Inferior parietal cortex (tissue), 1 donor: ENCODE measurements around the gene IGFBP3.
A peak's percentile ranks its signal among the peaks of the same experiment; 100 is the strongest.
"Not testable (repeated sequence)": the region's sequence is repeated elsewhere in the genome, so short reads cannot be mapped to it uniquely, and the experiment has no call there.

Experiments
- DNase-seq: peaks from one replicate; pipeline ENCODE4 v3.0.0-alpha.2; 2016; ENCODE audit errors: extremely low spot score

Gene IGFBP3

GRCh38 chr7:45920502-45921380 lies at the start of gene IGFBP3:
Gene IGFBP3 (minus strand): TSS chr7:45921272. CDS start chr7:45921140, 132 bp downstream.
- DNase-seq: peak; percentile 22

GRCh38 chr7:45970454-45970853 lies 49.4 kb upstream of the IGFBP3 start:
- DNase-seq: no peak

- DNase-seq: no peak
Observed at GRCh38 chr7:45969940-45970339, 48.9 kb upstream of the IGFBP3 start.

GRCh38 chr7:45968856-45969541 lies 47.9 kb upstream of the IGFBP3 start:
- DNase-seq: no peak

- DNase-seq: no peak
Observed at GRCh38 chr7:45968312-45968711, 47.2 kb upstream of the IGFBP3 start.

GRCh38 chr7:45967591-45968157 lies 46.6 kb upstream of the IGFBP3 start:
- no peak for DNase-seq

- no peak for DNase-seq
Observed at GRCh38 chr7:45962861-45963260, 41.8 kb upstream of the IGFBP3 start.

GRCh38 chr7:45957721-45958120 lies 36.6 kb upstream of the IGFBP3 start:
- no peak for DNase-seq

- no peak for DNase-seq
Observed at GRCh38 chr7:45955286-45955685, 34.2 kb upstream of the IGFBP3 start.

GRCh38 chr7:45953055-45953454 lies 32.0 kb upstream of the IGFBP3 start:
- not testable (repeated sequence) for DNase-seq

- DNase-seq: no peak
Observed at GRCh38 chr7:45944058-45944457, 23.0 kb upstream of the IGFBP3 start.

GRCh38 chr7:45940939-45941338 lies 19.9 kb upstream of the IGFBP3 start:
- no peak for DNase-seq

- DNase-seq: not testable (repeated sequence)
Observed at GRCh38 chr7:45940237-45940781, 19.2 kb upstream of the IGFBP3 start.

GRCh38 chr7:45939574-45939973 lies 18.5 kb upstream of the IGFBP3 start:
- DNase-seq: no peak

GRCh38 chr7:45938626-45939302 lies 17.7 kb upstream of the IGFBP3 start:
- DNase-seq: no peak

GRCh38 chr7:45937862-45938261 lies 16.8 kb upstream of the IGFBP3 start:
- no peak for DNase-seq

- no peak for DNase-seq
Observed at GRCh38 chr7:45937301-45937700, 16.2 kb upstream of the IGFBP3 start.

- no peak for DNase-seq
Observed at GRCh38 chr7:45930967-45931366, 9.9 kb upstream of the IGFBP3 start.

GRCh38 chr7:45927721-45928120 lies 6.6 kb upstream of the IGFBP3 start:
- DNase-seq: no peak

GRCh38 chr7:45924283-45924682 lies 3.2 kb upstream of the IGFBP3 start:
- DNase-seq: no peak

- DNase-seq: no peak
Observed at GRCh38 chr7:45923818-45924217, 2.7 kb upstream of the IGFBP3 start.

- peak; percentile 79 for DNase-seq
Observed at GRCh38 chr7:45923290-45923689, 2.2 kb upstream of the IGFBP3 start.
